Measurements from ENCODE around the gene CASKIN2.

CASKIN2 gene

DNA sequence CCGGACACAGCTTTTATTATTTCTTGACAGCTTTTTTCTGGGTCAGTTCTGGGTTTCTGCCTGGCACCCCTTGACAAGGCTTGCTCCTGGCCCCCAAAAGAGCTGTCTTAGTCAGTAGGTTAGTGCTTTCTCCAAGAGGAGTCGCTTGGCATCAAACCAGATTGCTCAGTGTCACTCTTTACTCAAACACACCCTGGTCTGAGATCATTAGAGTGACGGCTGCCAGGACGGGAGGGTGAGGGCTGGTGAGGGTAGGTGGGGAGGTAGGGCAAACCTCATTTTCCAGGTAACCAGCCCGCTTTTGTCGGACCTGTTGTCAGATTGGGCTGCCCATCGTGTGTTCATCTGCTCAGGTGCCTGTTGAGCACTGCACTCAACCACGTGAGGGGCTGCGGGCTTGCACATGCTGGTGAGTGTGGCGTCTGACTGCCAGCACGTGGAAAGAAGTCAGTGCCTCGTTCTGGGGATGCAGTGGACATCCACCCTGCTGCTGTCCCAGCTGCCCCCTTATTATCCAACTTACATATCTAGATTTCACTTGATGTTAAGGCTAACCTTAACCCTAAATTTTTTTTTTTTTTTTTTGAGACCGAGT, 46.5 kb downstream of the CASKIN2 start:
- DNase-seq (ENCODE audit: low read depth): no peak
- no peak overlapping the region for H3K4me3 ChIP-seq (ENCODE audit: low read depth, low read length)
- TF ChIP-seq, protein P1, sequence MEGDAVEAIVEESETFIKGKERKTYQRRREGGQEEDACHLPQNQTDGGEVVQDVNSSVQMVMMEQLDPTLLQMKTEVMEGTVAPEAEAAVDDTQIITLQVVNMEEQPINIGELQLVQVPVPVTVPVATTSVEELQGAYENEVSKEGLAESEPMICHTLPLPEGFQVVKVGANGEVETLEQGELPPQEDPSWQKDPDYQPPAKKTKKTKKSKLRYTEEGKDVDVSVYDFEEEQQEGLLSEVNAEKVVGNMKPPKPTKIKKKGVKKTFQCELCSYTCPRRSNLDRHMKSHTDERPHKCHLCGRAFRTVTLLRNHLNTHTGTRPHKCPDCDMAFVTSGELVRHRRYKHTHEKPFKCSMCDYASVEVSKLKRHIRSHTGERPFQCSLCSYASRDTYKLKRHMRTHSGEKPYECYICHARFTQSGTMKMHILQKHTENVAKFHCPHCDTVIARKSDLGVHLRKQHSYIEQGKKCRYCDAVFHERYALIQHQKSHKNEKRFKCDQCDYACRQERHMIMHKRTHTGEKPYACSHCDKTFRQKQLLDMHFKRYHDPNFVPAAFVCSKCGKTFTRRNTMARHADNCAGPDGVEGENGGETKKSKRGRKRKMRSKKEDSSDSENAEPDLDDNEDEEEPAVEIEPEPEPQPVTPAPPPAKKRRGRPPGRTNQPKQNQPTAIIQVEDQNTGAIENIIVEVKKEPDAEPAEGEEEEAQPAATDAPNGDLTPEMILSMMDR (conservative IDR thresholded peaks at IDR 0.05; ENCODE audit: low read depth, low read length): no peak

DNA sequence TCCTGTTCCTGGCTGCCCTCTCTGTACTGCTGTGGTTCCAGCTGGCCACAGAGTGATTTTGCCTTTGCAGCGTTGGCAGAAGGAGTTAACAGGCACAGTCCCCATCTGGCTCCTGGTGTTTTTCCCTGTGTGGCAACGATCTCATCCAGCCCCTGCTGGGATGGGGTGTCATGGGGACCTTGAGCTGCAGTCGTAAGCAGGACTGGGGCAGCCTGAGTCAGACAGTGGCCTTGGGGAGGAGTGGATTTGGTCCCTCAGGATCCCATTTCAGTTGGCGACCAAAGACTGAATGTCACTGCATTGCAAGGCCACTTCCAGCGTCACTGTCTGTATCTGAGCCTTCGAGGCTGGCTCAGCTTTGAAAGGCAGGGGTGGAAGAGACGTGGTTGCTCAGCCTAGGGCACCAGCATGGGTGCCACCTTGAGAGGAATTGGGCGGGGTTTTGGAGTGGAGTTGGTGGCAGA, 47.0 kb downstream of the CASKIN2 start:
- TF ChIP-seq, protein P1 (conservative IDR thresholded peaks at IDR 0.05; ENCODE audit: low read depth, low read length): no peak
- DNase-seq (ENCODE audit: low read depth): no peak
- no peak overlapping the region for H3K4me3 ChIP-seq (ENCODE audit: low read depth, low read length)

DNA sequence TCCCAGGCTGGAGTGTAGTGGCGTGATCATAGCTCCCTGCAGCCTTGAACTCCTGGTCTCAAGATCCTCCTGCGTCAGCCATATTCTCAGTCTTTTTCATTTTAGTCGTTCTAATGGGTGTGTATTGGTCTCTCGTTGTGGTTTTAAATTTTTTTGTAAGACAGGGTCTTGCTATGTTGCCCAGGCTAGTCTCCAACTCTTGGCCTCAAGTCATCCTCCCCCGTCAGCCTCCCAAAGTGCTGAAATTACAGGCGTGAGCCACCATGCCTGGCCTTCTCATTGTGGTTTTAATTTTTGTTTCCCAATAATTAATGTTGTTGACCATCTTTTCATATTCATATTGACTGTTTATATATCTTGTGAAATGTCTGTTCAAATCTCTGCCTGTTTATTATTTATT, 50.3 kb downstream of the CASKIN2 start:
- no peak overlapping the region for H3K4me3 ChIP-seq (ENCODE audit: low read depth, low read length)
- no peak for DNase-seq (ENCODE audit: low read depth)
- TF ChIP-seq, protein P1 (conservative IDR thresholded peaks at IDR 0.05; ENCODE audit: low read depth, low read length): no peak

DNA sequence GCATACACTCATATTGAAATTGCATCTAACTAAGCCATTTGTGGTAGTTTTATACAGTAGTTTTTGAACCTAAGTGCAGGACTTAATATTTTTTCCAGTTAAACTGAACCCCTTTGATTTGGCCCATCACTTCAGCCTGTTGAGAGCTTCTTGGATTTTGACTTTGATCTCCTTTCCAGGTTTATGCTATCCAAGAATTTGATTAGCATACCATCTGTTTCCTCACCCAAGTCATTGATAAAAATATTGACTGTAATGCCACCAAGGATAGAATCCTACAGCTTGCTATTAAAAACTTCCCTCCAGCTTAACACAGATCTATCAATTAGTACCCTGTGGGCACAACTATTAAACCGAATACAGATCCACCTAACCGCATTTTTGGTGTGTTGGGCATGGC, 51.7 kb downstream of the CASKIN2 start:
- DNase-seq (ENCODE audit: low read depth): no peak
- TF ChIP-seq, protein P1 (conservative IDR thresholded peaks at IDR 0.05; ENCODE audit: low read depth, low read length): no peak

DNA sequence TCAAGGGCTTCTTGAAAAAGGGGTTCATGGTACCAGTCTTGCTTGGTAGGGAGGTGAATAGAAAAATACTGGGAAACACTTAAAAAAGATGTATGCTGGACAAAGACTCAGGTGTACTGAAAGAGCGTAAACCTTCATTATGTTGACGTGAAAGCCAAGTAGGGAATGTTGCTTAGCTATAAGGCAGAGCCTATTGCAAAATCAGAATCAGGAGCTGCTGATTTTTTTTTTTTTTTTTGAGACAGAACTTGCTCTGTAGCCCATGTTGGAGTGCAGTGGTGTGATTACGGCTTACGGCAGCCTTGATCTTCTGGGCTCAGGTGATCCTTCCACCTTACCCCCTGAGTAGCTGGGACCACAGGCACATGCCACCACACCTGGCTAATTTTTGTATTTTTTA, 55.0 kb downstream of the CASKIN2 start:
- H3K4me3 ChIP-seq (ENCODE audit: low read depth, low read length): no peak overlapping the region
- DNase-seq (ENCODE audit: low read depth): no peak
- TF ChIP-seq, protein P1 (conservative IDR thresholded peaks at IDR 0.05; ENCODE audit: low read depth, low read length): no peak

More for the DNA sequence above, 51.7 kb downstream of the CASKIN2 start:
- no peak overlapping the region for H3K4me3 ChIP-seq (ENCODE audit: low read depth, low read length)

DNA sequence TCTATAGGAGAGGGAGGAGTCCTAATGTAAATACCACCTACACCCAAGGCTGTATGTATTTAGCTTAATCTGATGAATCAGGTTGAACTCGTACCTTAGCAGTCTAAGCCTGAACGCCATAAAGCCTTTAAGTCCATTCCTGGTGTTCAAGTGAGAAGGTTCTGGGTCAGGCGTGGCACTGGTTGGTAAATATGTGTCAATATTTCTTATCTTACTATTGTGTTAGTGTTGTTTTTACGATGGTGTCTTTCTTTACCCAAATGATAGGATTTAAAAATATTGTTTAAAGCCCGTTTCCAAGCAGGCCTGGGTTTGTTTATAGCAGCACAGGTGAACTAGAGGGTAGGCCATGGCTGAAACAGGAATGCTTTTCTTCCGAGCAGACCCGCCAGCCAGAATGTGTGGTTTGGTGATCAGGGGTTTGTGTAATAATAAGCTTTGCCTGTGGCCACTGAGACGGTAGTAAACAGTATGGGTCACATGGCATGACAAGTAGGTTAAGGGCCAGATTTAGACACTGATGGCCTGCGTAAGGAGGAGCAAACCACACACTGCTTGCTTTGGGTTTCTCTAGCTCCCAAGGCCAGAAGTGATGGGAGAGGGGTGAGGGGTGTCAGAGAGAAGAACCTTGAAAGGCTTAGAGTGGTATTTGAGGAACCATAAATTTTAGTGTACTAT, 55.6 kb downstream of the CASKIN2 start:
- no peak for DNase-seq (ENCODE audit: low read depth)
- H3K4me3 ChIP-seq (ENCODE audit: low read depth, low read length): no peak overlapping the region
- TF ChIP-seq, protein P1 (conservative IDR thresholded peaks at IDR 0.05; ENCODE audit: low read depth, low read length): no peak

DNA sequence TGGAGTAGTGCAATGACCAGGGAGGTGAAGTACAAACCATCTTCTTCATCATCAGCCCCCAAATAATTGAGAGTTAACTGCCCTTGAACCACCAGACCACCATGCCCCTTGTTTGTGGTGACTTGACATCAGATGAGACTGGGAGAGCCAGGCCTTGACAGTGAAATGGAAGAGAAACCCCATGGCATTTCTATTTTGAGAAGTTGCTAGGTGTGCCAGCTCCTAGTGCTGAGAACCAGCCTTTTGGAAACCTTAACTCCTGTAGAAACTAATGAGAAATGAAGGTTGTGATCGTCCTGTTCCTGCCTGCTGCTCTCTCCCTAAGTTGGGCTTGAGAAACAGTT, 56.1 kb downstream of the CASKIN2 start:
- TF ChIP-seq, protein P1 (conservative IDR thresholded peaks at IDR 0.05; ENCODE audit: low read depth, low read length): no peak
- H3K4me3 ChIP-seq (ENCODE audit: low read depth, low read length): no peak overlapping the region
- no peak for DNase-seq (ENCODE audit: low read depth)

Data from choroid plexus epithelial cell (primary cell).